ENCODE measurements around the gene PIPOX.

The PIPOX gene

GRCh38 chr17:29019475-29020181 is 23.3 kb upstream of the PIPOX start:
- peak in 1 of 2 donors; percentile 5 for DNase-seq (ENCODE audit: low read depth in 2 of 2)

GRCh38 chr17:29020576-29020975 is 22.4 kb upstream of the PIPOX start:
- no peak for DNase-seq (ENCODE audit: low read depth in 2 of 2)

GRCh38 chr17:29021226-29021625 is 21.7 kb upstream of the PIPOX start:
- no peak for DNase-seq (ENCODE audit: low read depth in 2 of 2)

- no peak for DNase-seq (ENCODE audit: low read depth in 2 of 2)
Measured at GRCh38 chr17:29022074-29022473, 20.9 kb upstream of the PIPOX start.

GRCh38 chr17:29024316-29024952 is 18.5 kb upstream of the PIPOX start:
- no peak for DNase-seq (ENCODE audit: low read depth in 2 of 2)

DNA sequence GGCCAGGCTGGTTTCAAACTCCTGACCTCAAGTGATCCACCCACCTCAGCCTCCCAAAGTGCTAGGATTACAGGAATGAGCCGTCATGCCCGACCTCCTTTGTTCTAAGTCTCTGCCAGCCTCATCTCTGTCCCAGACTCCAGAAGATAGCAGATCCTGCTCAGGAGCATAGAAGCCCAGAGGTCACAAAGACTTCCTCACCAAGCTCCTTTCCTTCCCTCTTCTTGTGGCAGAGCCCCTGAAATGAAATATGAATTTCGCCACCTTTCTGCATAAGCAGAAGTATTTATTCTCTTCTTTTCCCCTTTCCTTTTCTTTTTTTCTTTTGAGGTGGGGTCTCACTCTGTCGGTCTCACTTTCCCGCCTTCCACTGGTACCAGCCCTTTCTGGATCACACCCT is 11.5 kb upstream of the PIPOX start:
- DNase-seq (ENCODE audit: low read depth in 2 of 2): no peak

GRCh38 chr17:29032013-29032856 is 10.7 kb upstream of the PIPOX start:
- DNase-seq (ENCODE audit: low read depth in 2 of 2): no peak

DNA sequence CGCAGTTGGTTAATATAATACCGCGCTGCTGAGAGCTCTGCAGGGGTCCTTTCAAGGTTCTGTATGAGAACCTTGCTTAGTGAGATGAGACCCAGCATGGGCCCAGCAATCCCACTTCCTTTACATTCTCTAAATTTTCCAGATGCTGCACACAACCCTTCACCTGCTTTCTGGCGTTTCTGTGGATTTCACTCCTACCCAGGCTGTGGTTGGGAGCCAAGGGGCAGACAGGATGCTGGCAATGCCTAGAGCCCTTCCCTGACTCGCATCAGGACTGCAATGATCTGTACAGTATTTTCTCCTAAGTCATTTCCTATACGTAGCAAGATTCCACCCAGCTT is 10.1 kb upstream of the PIPOX start:
- no peak for DNase-seq (ENCODE audit: low read depth in 2 of 2)

- DNase-seq (ENCODE audit: low read depth in 2 of 2): no peak
Measured at GRCh38 chr17:29034510-29034909, 8.4 kb upstream of the PIPOX start.

GRCh38 chr17:29036584-29036983 is 6.4 kb upstream of the PIPOX start:
- no peak for DNase-seq (ENCODE audit: low read depth in 2 of 2)

DNA sequence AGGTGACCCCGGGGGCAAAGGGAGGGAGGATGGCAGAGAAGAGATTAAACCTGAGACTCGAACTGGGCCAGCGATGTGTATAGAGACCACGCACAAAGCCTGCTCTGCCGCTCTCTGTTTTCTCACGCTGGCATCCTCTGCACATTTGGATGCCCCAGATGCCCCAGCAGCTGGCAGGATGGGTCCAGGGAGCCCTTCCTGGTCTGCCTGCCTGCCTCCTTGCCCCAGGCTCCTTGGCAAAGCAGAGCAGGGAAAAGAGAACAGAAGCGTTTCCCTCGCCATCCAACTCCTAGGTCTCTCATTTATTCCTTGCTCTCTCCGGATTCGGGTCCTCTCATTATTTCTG is 5.2 kb upstream of the PIPOX start:
- no peak for DNase-seq (ENCODE audit: low read depth in 2 of 2)

- no peak for DNase-seq (ENCODE audit: low read depth in 2 of 2)
Measured at GRCh38 chr17:29038085-29038795, 4.7 kb upstream of the PIPOX start.

DNA sequence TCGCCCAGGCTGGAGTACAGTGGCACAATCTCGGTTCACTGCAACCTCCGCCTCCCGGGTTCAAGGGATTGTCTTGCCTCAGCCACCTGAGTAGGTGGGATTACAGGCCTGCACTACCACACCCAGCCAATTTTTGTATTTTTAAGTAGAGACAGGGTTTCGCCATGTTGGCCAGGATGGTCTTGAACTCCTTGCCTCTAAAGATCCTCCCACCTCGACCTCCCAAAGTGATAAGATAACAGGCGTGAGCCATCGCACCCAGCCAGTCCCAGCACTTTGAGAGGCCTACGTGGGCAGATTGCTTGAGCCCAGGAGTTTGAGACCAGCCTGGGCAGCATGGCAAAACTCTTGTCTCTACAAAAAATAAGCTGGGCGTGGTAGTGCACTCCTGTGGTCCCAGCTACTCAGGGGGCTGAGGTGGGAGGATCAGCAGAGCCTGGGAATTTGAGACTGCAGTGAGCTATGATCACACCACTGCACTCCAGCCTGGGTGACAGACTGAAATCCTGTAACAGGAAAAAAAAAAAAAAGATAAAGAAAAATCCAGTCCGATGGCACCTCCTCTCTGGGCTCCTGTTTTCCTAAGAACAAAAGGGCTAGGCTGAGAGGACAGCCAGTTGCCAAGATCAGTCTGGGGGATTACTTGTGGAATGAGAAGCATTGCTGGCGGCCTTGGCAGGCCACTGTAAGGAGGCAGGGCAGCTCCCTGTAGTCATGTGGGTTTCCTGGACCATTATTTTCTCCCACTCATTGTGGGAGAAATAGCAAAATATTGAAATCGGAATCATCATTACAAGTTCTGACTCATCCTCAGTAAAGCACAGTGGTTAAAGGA is 3.0 kb upstream of the PIPOX start:
- no peak for DNase-seq (ENCODE audit: low read depth in 2 of 2)

GRCh38 chr17:29041091-29041490 is 1.9 kb upstream of the PIPOX start:
- DNase-seq (ENCODE audit: low read depth in 2 of 2): no peak

- DNase-seq (ENCODE audit: low read depth in 2 of 2): no peak
Measured at GRCh38 chr17:29041571-29041970, 1.4 kb upstream of the PIPOX start.

DNA sequence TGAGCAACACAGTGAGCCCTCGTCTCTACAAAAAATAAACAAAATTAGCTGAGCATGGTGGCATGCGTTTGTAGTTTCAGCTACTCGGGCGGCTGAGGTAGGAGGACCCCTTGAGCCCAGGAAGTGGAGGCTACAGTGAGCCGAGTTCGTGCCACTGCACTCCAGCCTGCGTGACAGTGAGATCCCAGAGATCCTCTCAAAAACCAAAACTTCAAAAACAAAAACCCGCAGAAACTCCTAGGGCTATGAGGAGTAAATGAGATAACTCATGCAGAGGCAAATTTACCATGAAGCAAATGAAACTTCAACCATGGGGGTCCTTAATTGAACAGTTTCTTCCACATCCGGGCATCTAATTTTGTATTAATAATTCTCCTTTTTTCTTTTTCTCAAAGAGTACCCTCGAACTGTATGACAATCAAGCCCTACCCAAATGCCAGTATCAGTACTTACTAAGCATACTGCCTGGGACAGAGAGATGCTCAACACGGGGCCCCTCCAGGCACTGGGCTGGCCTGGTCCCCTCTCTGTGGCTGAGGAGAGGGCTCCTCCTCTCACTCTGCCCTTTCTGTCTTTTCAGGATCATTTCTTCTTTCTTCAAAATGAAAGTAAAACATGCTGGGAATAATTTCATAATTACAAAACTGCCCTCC is 789 bp upstream of the PIPOX start:
- no peak for DNase-seq (ENCODE audit: low read depth in 2 of 2)

- DNase-seq (ENCODE audit: low read depth in 2 of 2): no peak
Measured at GRCh38 chr17:29043539-29044145, 701 bp downstream of the PIPOX start.

- no peak for DNase-seq (ENCODE audit: low read depth in 2 of 2)
Measured at GRCh38 chr17:29045026-29045425, 2.1 kb downstream of the PIPOX start.

DNA sequence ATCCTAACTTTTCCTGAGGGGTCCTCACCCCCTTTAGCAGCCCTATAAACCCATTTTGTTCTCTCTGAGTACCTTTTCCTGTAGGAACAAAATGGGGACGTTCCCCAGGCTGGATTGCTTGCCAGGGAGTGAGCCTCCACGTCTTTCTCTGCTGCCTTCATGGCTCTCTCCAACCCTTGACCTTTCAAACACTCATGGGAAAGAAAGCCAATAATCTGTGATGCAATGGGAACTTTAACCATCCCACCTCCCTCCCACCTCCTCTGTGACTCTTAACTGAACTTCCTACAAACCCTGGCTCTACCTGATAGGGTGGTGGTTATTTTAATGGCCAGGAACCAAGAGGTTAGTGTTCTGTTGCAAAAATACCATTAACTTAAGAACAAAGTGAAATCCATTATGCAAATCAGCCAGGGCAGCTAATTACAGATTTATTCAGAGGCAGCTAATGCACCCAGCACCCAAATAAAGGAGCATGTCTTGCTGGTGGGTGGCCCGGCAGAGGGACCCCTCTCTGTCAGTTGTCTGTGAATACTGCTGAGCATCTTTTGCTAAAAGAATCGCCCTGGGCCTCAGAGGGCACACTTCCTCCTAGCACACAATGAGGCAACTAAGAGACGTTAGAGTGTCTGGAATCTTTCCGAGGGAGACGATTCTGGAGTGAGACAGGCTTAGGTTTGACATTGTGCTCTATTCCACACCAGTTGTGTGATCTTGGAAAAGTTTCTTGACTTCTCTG is 3.0 kb downstream of the PIPOX start:
- no peak for DNase-seq (ENCODE audit: low read depth in 2 of 2)

GRCh38 chr17:29046473-29046839 is 3.5 kb downstream of the PIPOX start:
- no peak for DNase-seq (ENCODE audit: low read depth in 2 of 2)

Measured in stimulated activated CD4-positive, alpha-beta T cell treated with anti-CD3 and anti-CD28 coated beads, Interleukin-4, amount 100 ng/mL, for 48 hours (primary cell).